MM.1S (cell line): ENCODE results near the gene CELA1.

ENCODE experiments used
- CTCF ChIP-seq: fragments of 300-600 bp; sonication (generic); IDR thresholded peaks from 2 replicates; pipeline ENCODE4 v1.5.1; 2016; ENCODE audit warnings: antibody characterized with exemption, low read length, mixed read lengths
- EZH2 ChIP-seq: fragments of 300-600 bp; sonication (generic); optimal IDR thresholded peaks from 2 replicates; pipeline ENCODE3; 2017; ENCODE audit warnings: low read depth, mild to moderate bottlenecking, antibody characterized with exemption, low read length, mixed read lengths

- TF ChIP-seq CTCF (no peak), EZH2 (no peak)
Measured at GRCh38 chr12:51324953-51325352, 21.5 kb downstream of the CELA1 start.
